SK-N-SH treated with all-trans-retinoic acid at 6 μM for 48 hours (cell line): Measurements from ENCODE around the gene AP3D1.

Experiments used
- ATAC-seq: fragments of 200-7000 bp; cut with Tn5 transposase; 3 replicates; pipeline ENCODE4 v1.9.1; 2020; ENCODE audit warnings: mild to moderate bottlenecking, moderate library complexity
- ARNTL ChIP-seq: fragments of 450-650 bp; formaldehyde crosslinking; IDR thresholded peaks from 2 replicates; pipeline ENCODE4 v1.5.0; 2020; ENCODE audit warnings: low read depth, mild to moderate bottlenecking, moderate library complexity, borderline replicate concordance
- BACH2 ChIP-seq: fragments of 250-450 bp; sonication (Bioruptor Pico); IDR thresholded peaks from 2 replicates; pipeline ENCODE4 v1.9.0; 2021; ENCODE audit warnings: mild to moderate bottlenecking, borderline replicate concordance
- CREB5 ChIP-seq: fragments of 250-450 bp; sonication (Bioruptor Pico); IDR thresholded peaks from 2 replicates; pipeline ENCODE4 v1.5.1; 2020; ENCODE audit warnings: low read depth, mild to moderate bottlenecking, moderate library complexity
- CSDC2 ChIP-seq: fragments of 250-450 bp; sonication (Bioruptor Pico); IDR thresholded peaks from 2 replicates; pipeline ENCODE4 v1.5.0; 2020; ENCODE audit warnings: mild to moderate bottlenecking, moderate library complexity
- CSRNP3 ChIP-seq: fragments of 250-450 bp; sonication (Bioruptor Pico); IDR thresholded peaks from 2 replicates; pipeline ENCODE4 v1.5.1; 2021; ENCODE audit warnings: mild to moderate bottlenecking, moderate library complexity
- ESRRG ChIP-seq: fragments of 250-450 bp; sonication (Bioruptor Pico); IDR thresholded peaks from 2 replicates; pipeline ENCODE4 v1.6.1; 2021; ENCODE audit warnings: mild to moderate bottlenecking
- GLIS3 ChIP-seq: fragments of 250-450 bp; sonication (Bioruptor Pico); IDR thresholded peaks from 2 replicates; pipeline ENCODE4 v1.5.0; 2020; ENCODE audit warnings: mild to moderate bottlenecking, moderate library complexity
- ISL1 ChIP-seq: fragments of 250-450 bp; sonication (Bioruptor Pico); IDR thresholded peaks from 2 replicates; pipeline ENCODE4 v2.1.2; 2022; ENCODE audit warnings: mild to moderate bottlenecking, moderate library complexity
- OSR1 ChIP-seq: fragments of 250-450 bp; sonication (Bioruptor Pico); IDR thresholded peaks from 2 replicates; pipeline ENCODE4 v1.8.0; 2022; ENCODE audit warnings: moderate library complexity, mild to moderate bottlenecking, inconsistent platforms
- PATZ1 ChIP-seq: fragments of 250-450 bp; sonication (Bioruptor Pico); IDR thresholded peaks from 2 replicates; pipeline ENCODE4 v1.8.0; 2020; ENCODE audit warnings: mild to moderate bottlenecking, moderate library complexity, borderline replicate concordance
- POU6F1 ChIP-seq: fragments of 250-450 bp; sonication (Bioruptor Pico); IDR thresholded peaks from 2 replicates; pipeline ENCODE4 v1.8.0; 2021; ENCODE audit warnings: low read depth, mild to moderate bottlenecking, moderate library complexity, borderline replicate concordance
- PPARA ChIP-seq: fragments of 250-450 bp; sonication (Bioruptor Pico); IDR thresholded peaks from 2 replicates; pipeline ENCODE4 v1.5.0; 2020; ENCODE audit warnings: mild to moderate bottlenecking, borderline replicate concordance
- RARB ChIP-seq: fragments of 250-450 bp; sonication (Bioruptor Pico); IDR thresholded peaks from 2 replicates; pipeline ENCODE4 v1.8.0; 2021; ENCODE audit warnings: mild to moderate bottlenecking, moderate library complexity
- SNAI2 ChIP-seq: fragments of 250-450 bp; sonication (Bioruptor Pico); IDR thresholded peaks from 2 replicates; pipeline ENCODE4 v1.5.0; 2020; ENCODE audit warnings: mild to moderate bottlenecking, moderate library complexity
- TCF4 ChIP-seq: fragments of 250-450 bp; sonication (Bioruptor Pico); IDR thresholded peaks from 2 replicates; pipeline ENCODE4 v1.8.0; 2021; ENCODE audit warnings: mild to moderate bottlenecking, moderate library complexity, borderline replicate concordance
- TOX ChIP-seq: fragments of 250-450 bp; sonication (Bioruptor Pico); IDR thresholded peaks from 2 replicates; pipeline ENCODE4 v1.8.0; 2021; ENCODE audit warnings: mild to moderate bottlenecking, moderate library complexity, borderline replicate concordance
- TSHZ2 ChIP-seq: fragments of 250-450 bp; sonication (Bioruptor Pico); IDR thresholded peaks from 2 replicates; pipeline ENCODE4 v1.5.0; 2020; ENCODE audit warnings: mild to moderate bottlenecking, moderate library complexity
- ZC3H10 ChIP-seq: fragments of 250-450 bp; sonication (Bioruptor Pico); IDR thresholded peaks from 2 replicates; pipeline ENCODE4 v1.5.1; 2021; ENCODE audit warnings: mild to moderate bottlenecking, moderate library complexity
- ZFP3 ChIP-seq: fragments of 250-450 bp; sonication (Bioruptor Pico); IDR thresholded peaks from 2 replicates; pipeline ENCODE4 v1.5.0; 2020; ENCODE audit warnings: mild to moderate bottlenecking, moderate library complexity
- ZFP30 ChIP-seq: fragments of 450-650 bp; formaldehyde crosslinking; IDR thresholded peaks from 2 replicates; pipeline ENCODE4 v1.5.0; 2022; ENCODE audit warnings: mild to moderate bottlenecking, moderate library complexity
- ZNF565 ChIP-seq: fragments of 450-650 bp; formaldehyde crosslinking; conservative IDR thresholded peaks from 2 replicates; pipeline ENCODE4 v1.5.0; 2020; ENCODE audit warnings: low read depth, mild to moderate bottlenecking, moderate library complexity
- ZNF8 ChIP-seq: fragments of 450-650 bp; formaldehyde crosslinking; IDR thresholded peaks from 2 replicates; pipeline ENCODE4 v1.5.0; 2020; ENCODE audit warnings: mild to moderate bottlenecking, moderate library complexity

Gene AP3D1

GRCh38 chr19:2064395-2064787, 87.0 kb downstream of the AP3D1 start:
- ATAC-seq, result no peak
- TF ChIP-seq TCF4 (CRISPR knock-in tag) (no peak), TSHZ2 (CRISPR knock-in tag) (no peak), CSRNP3 (no peak), TOX (CRISPR knock-in tag) (no peak), GLIS3 (no peak), ZC3H10 (CRISPR knock-in tag) (no peak), RARB (CRISPR knock-in tag) (no peak), OSR1 (CRISPR knock-in tag) (no peak), BACH2 (CRISPR knock-in tag) (no peak), ZFP3 (CRISPR knock-in tag) (no peak), CSDC2 (CRISPR knock-in tag) (no peak), ESRRG (no peak), ARNTL (CRISPR knock-in tag) (no peak), SNAI2 (CRISPR knock-in tag) (no peak), PATZ1 (CRISPR knock-in tag) (no peak), ISL1 (no peak), ZNF565 (CRISPR knock-in tag) (no peak), CREB5 (CRISPR knock-in tag) (no peak)

- ATAC-seq, result no peak
- no peak for TF ChIP-seq TOX (CRISPR knock-in tag)
- TF ChIP-seq RARB (CRISPR knock-in tag), result no peak
- no peak for TF ChIP-seq SNAI2 (CRISPR knock-in tag)
- no peak for TF ChIP-seq ZFP30 (CRISPR knock-in tag)
- no peak for TF ChIP-seq CSDC2 (CRISPR knock-in tag)
- TF ChIP-seq PPARA (CRISPR knock-in tag), result no peak
- no peak for TF ChIP-seq OSR1 (CRISPR knock-in tag)
- TF ChIP-seq PATZ1 (CRISPR knock-in tag), result no peak
- no peak for TF ChIP-seq CREB5 (CRISPR knock-in tag)
- no peak for TF ChIP-seq ZC3H10 (CRISPR knock-in tag)
- TF ChIP-seq GLIS3, result no peak
- TF ChIP-seq ISL1, result no peak
- TF ChIP-seq ARNTL (CRISPR knock-in tag), result no peak
- no peak for TF ChIP-seq ZNF565 (CRISPR knock-in tag)
- TF ChIP-seq ZNF8 (CRISPR knock-in tag), result no peak
- TF ChIP-seq ZFP3 (CRISPR knock-in tag), result no peak
- TF ChIP-seq CSRNP3, result no peak
- no peak for TF ChIP-seq BACH2 (CRISPR knock-in tag)
- TF ChIP-seq TCF4 (CRISPR knock-in tag), result no peak
- TF ChIP-seq POU6F1, result no peak
These were observed 87.5 kb downstream of the AP3D1 start for GRCh38 chr19:2063824-2064223.
